Testis (tissue), 2 donors: Measurements from ENCODE around the gene DDIT3.

Source experiments
- CTCF ChIP-seq, 3 experiments: fragments of 450-650 bp in 2 of 3; fragments of 200-600 bp in 1 of 3; sonication (generic) in 1 of 3; IDR thresholded peaks; one replicate each; pipeline ENCODE4 v1.5.1; 2016 to 2019; ENCODE audit warnings: antibody characterized with exemption in 3 of 3, mild to moderate bottlenecking in 2 of 3, moderate library complexity in 1 of 3
- POLR2A ChIP-seq: fragments of 450-650 bp; IDR thresholded peaks from one replicate; pipeline ENCODE4 v1.6.1; 2017; ENCODE audit warnings: antibody characterized with exemption, mild to moderate bottlenecking, moderate library complexity

DNA sequence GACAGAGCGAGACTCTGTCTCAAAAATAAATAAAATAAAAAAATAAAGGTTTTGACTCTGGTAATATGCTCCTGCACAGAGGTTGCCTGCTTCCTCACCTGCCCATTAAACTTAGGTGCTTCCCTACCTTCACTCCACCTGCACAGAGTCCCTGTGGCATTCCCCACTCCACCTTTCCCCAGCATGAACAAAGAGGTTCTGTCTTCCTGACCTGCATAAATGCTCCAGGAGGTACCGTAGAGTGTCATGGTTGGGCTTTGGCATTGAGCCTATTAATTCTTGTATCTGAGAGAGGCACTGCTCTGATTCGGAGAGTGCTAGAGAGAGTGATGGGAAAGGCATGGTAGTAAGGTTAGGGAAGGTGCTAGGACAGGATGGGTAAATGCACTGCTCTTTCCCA, 46.9 kb downstream of the DDIT3 start:
- no peak for TF ChIP-seq POLR2A
- TF ChIP-seq CTCF (IDR thresholded peaks at IDR 0.05) = no peak
